BJ (cell line): ENCODE data around the gene PRDM16. TPM values are rescaled to one million over a fixed set of nuclear protein-coding genes. Genes with fewer than 3 reads are reported as not detected.

ENCODE experiments used
- CTCF ChIA-PET: fragments of 350-600 bp; formaldehyde crosslinking; extraction: SDS; loops from one replicate; lab custom pipeline; 2021; ENCODE audit warnings: antibody characterized with exemption, inconsistent platforms; lab: Yijun Ruan, JAX
- POLR2A ChIA-PET: fragments of 300-600 bp; sonication (Branson Sonifier 250); formaldehyde crosslinking; extraction: SDS; loops from one replicate; lab custom pipeline; 2021; ENCODE audit warnings: antibody characterized with exemption; lab: Charles Lee
- DNase-seq: peaks from one replicate; pipeline ENCODE4 v3.0.0-alpha.2; 2011; ENCODE audit warnings: low read depth
- H3K27me3 ChIP-seq: 2 replicates; pipeline ENCODE4 v1.6.0; 2011; ENCODE audit warnings: low read length; ENCODE audit not compliant: control insufficient read depth, insufficient read depth
- H3K36me3 ChIP-seq: 2 replicates; pipeline ENCODE4 v1.5.1; 2011; ENCODE audit warnings: low read length; ENCODE audit not compliant: control insufficient read depth, insufficient read depth
- H3K4me3 ChIP-seq: 2 replicates; pipeline ENCODE4 v1.5.1; 2011; ENCODE audit warnings: low read depth, mild to moderate bottlenecking, control low read depth, low read length
- CTCF ChIP-seq: IDR thresholded peaks from 2 replicates; pipeline ENCODE4 v1.5.1; 2011; ENCODE audit warnings: low read depth, mild to moderate bottlenecking, control low read depth, inconsistent platforms, low read length, moderate library complexity; ENCODE audit not compliant: insufficient read depth
- polyA plus RNA-seq: library from polyadenylated mRNA; depleted of rRNA; stranded (reverse); fragments of >200 nt; gene quantifications from 2 replicates; pipeline ENCODE4 v1.2.3, GENCODE V29; 2011

The PRDM16 gene
- polyA plus RNA-seq, 1 experiment = 0.02 TPM

- TF ChIP-seq CTCF = no peak
- no peaks in the 10 kb centered on the region for H3K36me3 ChIP-seq
- H3K27me3 ChIP-seq = peaks cover 9% of the 10 kb centered on the region
- ChIA-PET POLR2A (no interaction called here), CTCF (no interaction called here)
- H3K4me3 ChIP-seq = no peak overlapping the region
- DNase-seq = no peak
Measured at GRCh38 chr1:3250624-3251023, 181.6 kb downstream of the PRDM16 start.

- no peak for DNase-seq
- Histone ChIP-seq H3K4me3 (no peak overlapping the region), H3K36me3 (no peaks in the 10 kb centered on the region), H3K27me3 (peaks cover 9% of the 10 kb centered on the region)
- CTCF ChIA-PET = no interaction called here
- TF ChIP-seq CTCF = no peak
- POLR2A ChIA-PET = no interaction called here
Measured at GRCh38 chr1:3251099-3251806, 182.2 kb downstream of the PRDM16 start.

- TF ChIP-seq CTCF = no peak
- peaks cover 7% of the 10 kb centered on the region for H3K27me3 ChIP-seq
- no peaks in the 10 kb centered on the region for H3K36me3 ChIP-seq
- no peak overlapping the region for H3K4me3 ChIP-seq
- ChIA-PET POLR2A (no interaction called here), CTCF (no interaction called here)
- DNase-seq = no peak
Measured at GRCh38 chr1:3251807-3252428, 182.9 kb downstream of the PRDM16 start.

- H3K27me3 ChIP-seq = 0 out of 2 replicates have a peak, but pooled peaks cover under 1% of the 10 kb centered on the region
- no peak for TF ChIP-seq CTCF
- no peak for DNase-seq
- ChIA-PET CTCF (no interaction called here), POLR2A (no interaction called here)
- H3K4me3 ChIP-seq = no peak overlapping the region
- H3K36me3 ChIP-seq = no peaks in the 10 kb centered on the region
Measured at GRCh38 chr1:3255680-3256079, 186.7 kb downstream of the PRDM16 start.

- Histone ChIP-seq H3K36me3 (no peaks in the 10 kb centered on the region), H3K4me3 (no peak overlapping the region), H3K27me3 (no peaks in the 10 kb centered on the region)
- no peak for DNase-seq
- ChIA-PET CTCF (no interaction called here), POLR2A (no interaction called here)
- no peak for TF ChIP-seq CTCF
Measured at GRCh38 chr1:3257788-3258187, 188.8 kb downstream of the PRDM16 start.
